ENCODE data around the gene PPP1R3F. TPM values are rescaled to one million over a fixed set of nuclear protein-coding genes. Genes with fewer than 3 reads are reported as not detected.

Gene PPP1R3F
- total RNA-seq, 1 experiment from 2014 or later: 7.3 TPM

DNA sequence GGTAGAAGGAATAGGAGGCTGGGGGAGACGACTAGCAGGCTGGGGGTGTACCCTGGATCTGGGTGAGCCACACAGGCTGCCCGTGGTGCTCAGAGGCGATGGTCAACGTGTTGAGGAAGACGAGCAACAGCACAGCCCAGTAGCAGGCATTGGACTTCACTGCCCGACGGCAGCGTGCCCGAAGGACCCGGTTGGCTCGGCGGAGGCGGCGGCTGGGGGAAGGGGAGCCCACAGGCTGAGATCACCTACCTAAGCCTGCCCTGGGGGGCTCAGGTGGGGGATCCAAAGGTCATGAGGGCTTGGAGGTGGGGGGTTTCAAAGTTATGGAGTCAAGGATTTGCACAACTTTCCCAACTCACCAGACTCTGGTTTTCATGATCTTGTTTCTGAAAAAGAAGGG lies 43.7 kb upstream of the PPP1R3F start:
- no peak overlapping the region for H3K4me3 Mint-ChIP-seq
- no peak overlapping the region for H2BK5ac ChIP-seq (ENCODE audit: insufficient read length, low read length)
- TF ChIP-seq, protein P1, sequence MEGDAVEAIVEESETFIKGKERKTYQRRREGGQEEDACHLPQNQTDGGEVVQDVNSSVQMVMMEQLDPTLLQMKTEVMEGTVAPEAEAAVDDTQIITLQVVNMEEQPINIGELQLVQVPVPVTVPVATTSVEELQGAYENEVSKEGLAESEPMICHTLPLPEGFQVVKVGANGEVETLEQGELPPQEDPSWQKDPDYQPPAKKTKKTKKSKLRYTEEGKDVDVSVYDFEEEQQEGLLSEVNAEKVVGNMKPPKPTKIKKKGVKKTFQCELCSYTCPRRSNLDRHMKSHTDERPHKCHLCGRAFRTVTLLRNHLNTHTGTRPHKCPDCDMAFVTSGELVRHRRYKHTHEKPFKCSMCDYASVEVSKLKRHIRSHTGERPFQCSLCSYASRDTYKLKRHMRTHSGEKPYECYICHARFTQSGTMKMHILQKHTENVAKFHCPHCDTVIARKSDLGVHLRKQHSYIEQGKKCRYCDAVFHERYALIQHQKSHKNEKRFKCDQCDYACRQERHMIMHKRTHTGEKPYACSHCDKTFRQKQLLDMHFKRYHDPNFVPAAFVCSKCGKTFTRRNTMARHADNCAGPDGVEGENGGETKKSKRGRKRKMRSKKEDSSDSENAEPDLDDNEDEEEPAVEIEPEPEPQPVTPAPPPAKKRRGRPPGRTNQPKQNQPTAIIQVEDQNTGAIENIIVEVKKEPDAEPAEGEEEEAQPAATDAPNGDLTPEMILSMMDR (conservative IDR thresholded peaks at IDR 0.05): no peak
- H2BK20ac ChIP-seq (ENCODE audit: low read depth, low read length, poor library complexity, severe bottlenecking): no peak overlapping the region
- H2BK120ac ChIP-seq (ENCODE audit: low read depth, low read length, poor library complexity, severe bottlenecking): no peak overlapping the region
- WGBS (ENCODE audit: extremely low coverage, insufficient read length, low lambda C conversion rate): no CpG with 5 or more reads among the region's 14 CpGs
- H4K20me1 ChIP-seq (ENCODE audit: control insufficient read depth, insufficient read depth, insufficient read length): no peaks in the 10 kb centered on the region
- no peak overlapping the region for H3K56ac ChIP-seq (ENCODE audit: insufficient read length, low read depth, low read length)
- H3K4me1 ChIP-seq (ENCODE audit: insufficient read depth, low read length): no peaks in the 10 kb centered on the region
- H3K4ac ChIP-seq (ENCODE audit: low read depth, low read length): no peak overlapping the region
- no peak overlapping the region for H2AK5ac ChIP-seq (ENCODE audit: insufficient read length, low read length)
- H3K9ac ChIP-seq (ENCODE audit: extremely low read depth, insufficient read length, low read length): no peak overlapping the region
- H3K27me3 ChIP-seq (ENCODE audit: insufficient read depth, low read length): no peaks in the 10 kb centered on the region
- H4K91ac ChIP-seq (ENCODE audit: insufficient read length, low read depth, low read length): no peak overlapping the region
- no peaks in the 10 kb centered on the region for H3K79me2 ChIP-seq (ENCODE audit: insufficient read depth, low read length)
- peaks cover 32% of the 10 kb centered on the region for H3K9me3 ChIP-seq (ENCODE audit: control insufficient read depth, low read depth, low read length)
- peaks cover 2 to 4% (median 4%) of the 10 kb centered on the region in 3 experiments; a peak in 4 of 7 replicates for H3K36me3 Mint-ChIP-seq (ENCODE audit: insufficient read depth in 1 of 3, low read depth in 3 of 3)
- H4K8ac ChIP-seq (replicated peaks; ENCODE audit: insufficient read length, low read depth, low read length): no peak overlapping the region
- no peak overlapping the region for H2BK12ac ChIP-seq (ENCODE audit: insufficient read length, low read depth, low read length)
- no peak overlapping the region for H2AFZ ChIP-seq (ENCODE audit: low read length)
- no peak overlapping the region for H2BK15ac ChIP-seq (ENCODE audit: low read depth, low read length)
- DNase-seq: no peak
- H3K23ac ChIP-seq (ENCODE audit: insufficient read length, low read depth, low read length): no peak overlapping the region
- no peak overlapping the region for H3K27ac Mint-ChIP-seq
- no peak overlapping the region for H3K4me2 ChIP-seq (ENCODE audit: insufficient read depth, insufficient read length, low read length)
- H3K27me3 Mint-ChIP-seq (ENCODE audit: low read depth): peaks cover 17% of the 10 kb centered on the region
- no peaks in the 10 kb centered on the region for H3K79me1 ChIP-seq (ENCODE audit: insufficient read depth, low read depth, low read length, poor library complexity, severe bottlenecking)
- no peak overlapping the region for H3K18ac ChIP-seq (ENCODE audit: insufficient read length, low read depth, low read length)
- no peaks in the 10 kb centered on the region for H3K23me2 ChIP-seq (ENCODE audit: insufficient read length, low read depth, low read length, poor library complexity, severe bottlenecking)
- peaks cover 72 to 81% of the 10 kb centered on the region in 2 experiments for H3K9me3 Mint-ChIP-seq
- no peak overlapping the region for H3K27ac ChIP-seq (ENCODE audit: insufficient read length, low read depth, low read length)
- H3K4me1 Mint-ChIP-seq: peaks cover 4 to 17% of the 10 kb centered on the region in 2 experiments
- no peak overlapping the region for H3T11ph ChIP-seq (ENCODE audit: low read length)
- H4K5ac ChIP-seq (ENCODE audit: insufficient read length, low read depth, low read length): no peak overlapping the region
- no peak overlapping the region for H3K14ac ChIP-seq (ENCODE audit: insufficient read depth, low read length)

Data from H9 (cell line).